Dermis blood vessel endothelial cell (primary cell): ENCODE data around the gene SEMA4F. TPM values are rescaled to one million over a fixed set of nuclear protein-coding genes. Genes with fewer than 3 reads are reported as not detected.
A peak's percentile ranks its signal among the peaks of the same experiment; 100 is the strongest.

Experiments used
- DNase-seq: peaks from one replicate; pipeline ENCODE4 v3.0.0; 2010
- total RNA-seq: library from RNA; depleted of rRNA; stranded (reverse); fragments of >200 nt; gene quantifications from 2 replicates; pipeline ENCODE4 v1.2.3, GENCODE V29; 2014

SEMA4F gene
- total RNA-seq, 1 donor from 2014 or later = 4.4 TPM

DNA sequence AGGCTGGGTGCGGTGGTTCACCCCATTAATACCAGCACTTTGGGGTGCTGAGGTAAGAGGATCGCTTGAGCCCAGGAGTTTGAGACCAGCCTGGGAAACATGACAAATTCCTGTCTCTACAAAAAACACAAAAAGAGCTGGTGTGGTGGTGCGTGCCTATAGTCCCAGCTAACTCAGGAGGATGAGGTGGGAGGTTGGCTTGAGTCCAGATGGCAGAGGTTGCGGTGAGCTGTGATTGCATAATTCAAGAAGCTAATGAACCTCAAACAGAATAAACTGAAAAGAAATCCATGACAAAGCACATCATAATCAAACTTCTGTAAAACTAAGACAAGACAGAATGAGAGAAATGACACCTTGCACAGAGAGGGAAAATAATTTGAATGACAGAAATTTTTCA lies 54.8 kb downstream of the SEMA4F start:
- DNase-seq = peak; percentile 42

DNA sequence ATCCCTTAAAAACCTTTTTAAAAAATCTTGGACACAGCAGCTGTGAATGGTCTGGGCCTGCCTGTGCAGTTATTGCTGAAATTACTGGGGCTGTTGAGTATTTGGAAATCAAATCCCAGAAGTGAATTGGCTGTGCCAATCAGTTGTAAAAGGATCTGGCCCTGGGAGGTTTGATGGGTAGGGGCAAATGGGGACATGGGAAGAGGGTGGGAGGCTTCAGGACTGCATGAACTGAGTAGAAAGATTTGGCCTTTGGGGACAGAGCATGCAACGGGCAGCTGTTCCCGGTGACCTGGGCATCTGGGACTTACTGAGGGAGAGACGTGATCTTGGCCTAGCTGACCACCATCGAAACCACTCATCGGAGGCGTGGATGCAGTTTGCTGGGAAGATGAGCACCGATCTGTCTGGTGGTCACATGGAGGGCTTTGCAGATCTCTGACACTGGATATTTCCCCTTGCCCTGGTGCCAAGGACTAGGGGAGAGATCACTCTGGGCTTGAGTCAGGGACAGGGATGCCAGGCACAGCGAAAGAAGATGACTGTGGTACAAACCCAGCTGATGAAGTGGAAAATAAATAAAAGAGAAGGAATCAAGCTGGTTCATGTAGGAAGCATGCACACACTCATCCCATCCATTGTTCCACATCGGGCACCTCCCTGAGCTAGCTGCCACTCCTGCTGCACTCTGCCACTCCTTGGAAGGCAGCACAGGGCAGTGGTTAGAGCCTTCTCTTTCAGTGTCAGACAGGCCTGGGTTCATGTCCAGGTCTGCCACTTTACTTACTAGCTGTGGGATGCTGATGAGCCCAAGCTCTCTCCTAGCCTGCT lies 58.4 kb downstream of the SEMA4F start:
- DNase-seq = no peak

DNA sequence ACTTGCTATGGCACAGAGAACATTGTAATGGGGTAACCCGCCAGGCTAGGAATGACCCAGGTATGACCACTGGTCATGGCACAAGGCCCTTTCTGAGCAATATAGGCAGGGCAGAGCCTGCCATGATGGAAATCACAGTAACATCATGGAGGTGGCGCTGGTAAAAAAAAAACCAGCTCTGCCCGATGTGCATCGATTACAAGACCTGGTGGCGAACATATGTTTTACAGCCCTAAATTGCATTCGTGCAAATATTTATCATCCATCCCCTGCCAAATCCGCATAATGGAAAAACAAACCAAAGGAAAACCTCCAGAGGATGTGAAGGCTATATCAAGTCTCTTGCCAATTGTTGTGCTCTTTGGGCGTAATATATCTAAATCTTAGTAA lies 60.6 kb downstream of the SEMA4F start:
- DNase-seq = no peak

GRCh38 chr2:74715081-74715791 lies 61.2 kb downstream of the SEMA4F start:
- peak; percentile 84 for DNase-seq

DNA sequence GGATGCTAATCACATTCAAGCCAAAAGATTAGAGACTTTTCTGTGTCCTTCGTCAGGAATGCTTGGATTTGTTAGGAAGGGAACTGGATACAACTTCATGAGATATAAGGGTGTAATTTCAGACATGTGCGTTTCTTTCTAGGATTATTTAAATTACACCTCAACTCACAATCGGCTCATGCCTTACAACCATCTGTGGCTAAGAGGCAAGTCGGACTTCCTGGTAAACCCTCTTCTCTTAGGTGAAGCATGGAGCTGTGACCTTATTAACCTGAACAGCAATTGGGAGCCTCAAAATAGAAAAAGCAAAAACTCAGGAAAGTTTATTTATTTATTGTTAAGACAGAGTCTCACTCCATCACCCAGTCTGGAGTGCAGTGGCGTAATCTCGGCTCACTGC lies 61.8 kb downstream of the SEMA4F start:
- no peak for DNase-seq

- DNase-seq = no peak
These were observed 65.0 kb downstream of the SEMA4F start for GRCh38 chr2:74719066-74719465.

DNA sequence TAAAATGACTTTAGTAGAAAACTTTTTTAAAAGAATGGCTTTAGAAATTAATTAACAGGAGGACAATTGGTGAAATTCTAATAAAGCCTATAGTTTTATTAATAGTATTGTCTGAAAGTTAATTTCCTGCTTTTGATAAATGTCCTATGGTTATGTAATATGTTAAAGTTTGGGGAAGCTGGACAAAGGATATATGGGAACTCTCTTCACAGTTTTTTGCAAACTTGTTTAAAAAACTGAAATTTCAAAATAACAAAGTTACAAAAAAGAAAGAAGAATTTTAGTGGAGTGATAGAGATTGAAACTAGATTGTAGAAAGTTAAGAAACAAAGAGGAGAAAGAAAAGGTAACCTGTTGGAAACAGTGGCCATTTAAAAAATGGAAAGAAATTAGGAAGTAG lies 67.3 kb downstream of the SEMA4F start:
- DNase-seq = no peak

DNA sequence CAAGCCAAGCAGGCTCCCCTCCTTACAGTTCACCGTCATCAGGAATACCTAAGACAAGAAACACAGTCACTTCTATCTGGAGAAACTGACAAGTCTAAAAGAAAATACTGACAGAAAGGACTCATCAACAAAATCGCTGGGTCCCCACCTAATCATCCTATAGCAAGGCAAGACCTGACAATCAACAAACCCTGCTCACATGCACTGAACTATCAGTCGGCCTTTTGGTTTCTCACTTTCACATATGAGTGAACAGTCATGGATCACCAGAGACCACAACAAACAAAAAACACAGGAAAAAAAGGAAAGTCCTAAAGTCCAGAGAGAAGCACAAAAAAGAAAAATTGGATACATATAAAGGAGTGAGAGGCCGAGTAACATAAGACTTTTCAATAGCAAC lies 70.4 kb downstream of the SEMA4F start:
- DNase-seq = no peak

DNA sequence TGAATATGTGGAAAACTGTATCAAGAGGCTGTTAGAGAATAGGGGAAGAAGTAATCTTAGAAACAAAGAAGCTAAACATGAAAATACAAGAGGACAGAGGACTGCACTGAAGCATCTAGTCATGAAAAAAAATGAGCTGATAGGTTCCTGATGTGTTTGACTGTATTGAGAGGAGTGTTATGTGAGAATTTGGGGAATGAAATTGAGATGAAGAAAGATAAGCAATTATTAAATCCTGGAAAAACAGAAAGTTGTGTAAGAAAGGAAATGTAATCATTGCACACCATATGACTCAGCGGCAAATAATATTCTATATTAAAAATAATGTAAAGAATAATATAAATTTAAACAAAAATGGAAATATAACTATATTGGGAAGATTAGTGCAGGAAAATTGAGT lies 71.2 kb downstream of the SEMA4F start:
- DNase-seq = no peak

- DNase-seq = no peak
These were observed 74.8 kb downstream of the SEMA4F start for GRCh38 chr2:74728842-74729241.

DNA sequence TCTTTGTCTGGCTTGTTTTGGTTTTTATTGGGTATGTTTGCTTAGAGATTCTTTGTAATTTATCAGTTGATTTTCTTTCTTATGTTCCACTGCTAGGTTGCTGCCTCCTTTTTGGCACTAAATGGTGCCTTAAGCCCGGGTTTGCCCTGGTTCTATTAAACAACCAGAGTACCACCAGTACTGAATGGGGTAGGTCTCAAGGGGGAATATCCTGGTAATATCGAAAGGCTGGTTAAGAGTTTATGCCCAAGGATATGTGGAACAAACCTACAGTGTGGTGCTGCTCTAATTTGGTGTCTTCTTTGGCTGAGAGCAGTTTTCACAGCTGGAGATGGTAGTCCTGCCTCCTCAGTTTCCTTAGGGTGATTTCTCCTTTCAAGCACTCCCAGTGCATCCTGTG lies 76.5 kb downstream of the SEMA4F start:
- DNase-seq = no peak

Other genes with a start within 250 kb of the SEMA4F start
- gene C2orf81, start 232.6 kb upstream of the SEMA4F start, total RNA-seq = 0.14 and 0.17 TPM in 2 replicates
- 23.3 and 36.9 TPM in 2 replicates for gene WDR54, start 232.5 kb upstream of the SEMA4F start, total RNA-seq
- 21.6 and 27.0 TPM in 2 replicates for gene RTKN, start 212.3 kb upstream of the SEMA4F start, total RNA-seq
- 6.5 and 24.0 TPM in 2 replicates for gene INO80B, start 199.2 kb upstream of the SEMA4F start, total RNA-seq
- 34.3 and 44.9 TPM in 2 replicates for gene WBP1, start 195.8 kb upstream of the SEMA4F start, total RNA-seq
- gene MOGS, start 188.9 kb upstream of the SEMA4F start, total RNA-seq = 74.4 and 85.1 TPM in 2 replicates
- 25.9 and 33.7 TPM in 2 replicates for gene MRPL53, start 181.6 kb upstream of the SEMA4F start, total RNA-seq
- gene CCDC142, start 171.2 kb upstream of the SEMA4F start, total RNA-seq = 14.9 and 22.8 TPM in 2 replicates
- gene TTC31, start 171.2 kb upstream of the SEMA4F start, total RNA-seq = 18.2 and 21.6 TPM in 2 replicates
- 0.98 and 2.9 TPM in 2 replicates for gene LBX2, start 154.6 kb upstream of the SEMA4F start, total RNA-seq
- 9.7 and 11.7 TPM in 2 replicates for gene PCGF1, start 146.6 kb upstream of the SEMA4F start, total RNA-seq
- gene TLX2, start 139.8 kb upstream of the SEMA4F start, total RNA-seq = 0.17 TPM in 1 of 2 replicates, not detected in the other
- gene DQX1, start 128.0 kb upstream of the SEMA4F start, total RNA-seq = not detected in 2 replicates
- gene AUP1, start 124.5 kb upstream of the SEMA4F start, total RNA-seq = 87.2 and 127 TPM in 2 replicates
- 50.9 and 51.8 TPM in 2 replicates for gene HTRA2, start 124.3 kb upstream of the SEMA4F start, total RNA-seq
- 0.85 and 1.7 TPM in 2 replicates for gene LOXL3, start 100.3 kb upstream of the SEMA4F start, total RNA-seq
- gene DOK1, start 99.5 kb upstream of the SEMA4F start, total RNA-seq = 20.8 and 21.5 TPM in 2 replicates
- gene M1AP, start 5.9 kb upstream of the SEMA4F start, total RNA-seq = not detected in 2 replicates
- gene HK2, start 179.9 kb downstream of the SEMA4F start, total RNA-seq = 3.1 and 7.6 TPM in 2 replicates